Keratinocyte (primary cell): ENCODE data around the gene LIN7A. TPM values are rescaled to one million over a fixed set of nuclear protein-coding genes. Genes with fewer than 3 reads are reported as not detected.

Experiments used
- DNase-seq: peaks from one replicate; pipeline ENCODE4 v3.0.0-alpha.2; 2011; ENCODE audit warnings: low read depth, missing footprints, low spot score
- FAIRE-seq: peaks from 2 replicates; lab custom pipeline; 2011; peaks lifted over from hg19 to GRCh38; lab: Jason Lieb, UNC
- H2AFZ ChIP-seq: 2 replicates; pipeline ENCODE4 v1.6.0; 2012; ENCODE audit warnings: low read length, control low read depth, inconsistent platforms; ENCODE audit not compliant: control insufficient read depth
- H3K27ac ChIP-seq: 2 replicates; pipeline ENCODE4 v1.5.1; 2011; ENCODE audit warnings: low read length; ENCODE audit not compliant: control insufficient read depth, insufficient read depth
- H3K27me3 ChIP-seq: 3 replicates; pipeline ENCODE4 v1.6.0; 2011; ENCODE audit warnings: low read length; ENCODE audit not compliant: control insufficient read depth, insufficient read depth; ENCODE audit errors: extremely low read depth
- H3K36me3 ChIP-seq, 2 experiments: 2 replicates in 1 of 2; 3 replicates in 1 of 2; pipeline ENCODE4 v1.5.1; 2011; ENCODE audit warnings: low read length in 2 of 2, mild to moderate bottlenecking in 1 of 2; ENCODE audit not compliant: control insufficient read depth in 2 of 2, insufficient read depth in 2 of 2; ENCODE audit errors: extremely low read depth in 1 of 2
- H3K4me1 ChIP-seq: 3 replicates; pipeline ENCODE4 v1.5.1; 2011; ENCODE audit warnings: low read length; ENCODE audit not compliant: control insufficient read depth, insufficient read depth; ENCODE audit errors: extremely low read depth
- H3K4me2 ChIP-seq: 3 replicates; pipeline ENCODE4 v1.6.0; 2011; ENCODE audit warnings: low read depth, low read length; ENCODE audit not compliant: control insufficient read depth, insufficient read depth; ENCODE audit errors: extremely low read depth
- H3K4me3 ChIP-seq, 3 experiments: fragments of 200-600 bp in 1 of 3; sonication (generic) in 1 of 3; 2 replicates in 2 of 3; 3 replicates in 1 of 3; pipeline ENCODE4 v1.5.1; 2011 to 2016; ENCODE audit warnings: low read length in 3 of 3, mild to moderate bottlenecking in 3 of 3, control low read depth in 2 of 3, inconsistent platforms in 1 of 3, low read depth in 1 of 3, mixed read lengths in 1 of 3, mixed run types in 1 of 3, moderate library complexity in 1 of 3; ENCODE audit not compliant: control insufficient read depth in 2 of 3, insufficient read depth in 2 of 3; ENCODE audit errors: extremely low read depth in 1 of 3
- H3K79me2 ChIP-seq: 2 replicates; pipeline ENCODE4 v1.6.0; 2012; ENCODE audit warnings: low read length; ENCODE audit not compliant: control insufficient read depth, insufficient read depth
- H3K9ac ChIP-seq: 3 replicates; pipeline ENCODE4 v1.6.0; 2011; ENCODE audit warnings: low read length; ENCODE audit not compliant: control insufficient read depth, insufficient read depth; ENCODE audit errors: extremely low read depth
- H3K9me1 ChIP-seq: 3 replicates; pipeline ENCODE4 v1.6.0; 2011; ENCODE audit warnings: low read length; ENCODE audit not compliant: control insufficient read depth, insufficient read depth; ENCODE audit errors: extremely low read depth
- H3K9me3 ChIP-seq: 2 replicates; pipeline ENCODE4 v1.5.1; 2012; ENCODE audit warnings: low read depth, low read length; ENCODE audit not compliant: control insufficient read depth
- H4K20me1 ChIP-seq: 3 replicates; pipeline ENCODE4 v1.6.0; 2011; ENCODE audit warnings: low read length; ENCODE audit not compliant: control insufficient read depth, insufficient read depth; ENCODE audit errors: extremely low read depth
- EZH2 ChIP-seq: IDR thresholded peaks from one replicate; pipeline ENCODE4 v1.6.1; 2012; ENCODE audit warnings: inconsistent platforms, mild to moderate bottlenecking, low read length, moderate library complexity
- dilution Hi-C: fragments of 300-500 bp; cut with MboI; formaldehyde crosslinking; loops from one replicate; pipeline ENCODE4 v1.7.0; 2020; ENCODE audit warnings: low sequenced_read_pairs; ENCODE audit not compliant: extremely low pct_ligation_motif_present
- polyA plus RNA-seq, 5 experiments: library from polyadenylated mRNA; depleted of rRNA in 3 of 5; stranded (reverse) in 3 of 5; stranded (forward) in 1 of 5; unstranded in 1 of 5; fragments of >200 nt; gene quantifications; 1 replicate in 1 of 5; 2 replicates in 3 of 5; 3 replicates in 1 of 5; pipeline versions ENCODE4 v1.2.1 to v1.2.3, GENCODE V29; 2011 to 2012; ENCODE audit warnings: missing spikeins in 2 of 5, low read depth in 1 of 5, low replicate concordance in 1 of 5
- TF ChIP-seq, protein P1 (sequence below), 3 experiments: IDR thresholded peaks in 1 of 3; conservative IDR thresholded peaks in 1 of 3; optimal IDR thresholded peaks in 1 of 3; 2 replicates in 2 of 3; 3 replicates in 1 of 3; pipeline versions ENCODE3 to v1.5.1; 2011; ENCODE audit warnings: low read length in 3 of 3, mild to moderate bottlenecking in 3 of 3, moderate library complexity in 2 of 3, control low read depth in 1 of 3, inconsistent platforms in 1 of 3; ENCODE audit not compliant: insufficient read depth in 2 of 3; ENCODE audit errors: extremely low read depth in 1 of 3

Gene LIN7A
- polyA plus RNA-seq, 1 donor (not counting 4 experiments of a cell fraction or from before 2014, with no cell fraction given) = not detected

GRCh38 chr12:80864046-80864735 lies 73.5 kb downstream of the LIN7A start:
- no peak overlapping the region for H2AFZ ChIP-seq
- no peaks in the 10 kb centered on the region for H3K4me1 ChIP-seq
- TF ChIP-seq, protein P1, sequence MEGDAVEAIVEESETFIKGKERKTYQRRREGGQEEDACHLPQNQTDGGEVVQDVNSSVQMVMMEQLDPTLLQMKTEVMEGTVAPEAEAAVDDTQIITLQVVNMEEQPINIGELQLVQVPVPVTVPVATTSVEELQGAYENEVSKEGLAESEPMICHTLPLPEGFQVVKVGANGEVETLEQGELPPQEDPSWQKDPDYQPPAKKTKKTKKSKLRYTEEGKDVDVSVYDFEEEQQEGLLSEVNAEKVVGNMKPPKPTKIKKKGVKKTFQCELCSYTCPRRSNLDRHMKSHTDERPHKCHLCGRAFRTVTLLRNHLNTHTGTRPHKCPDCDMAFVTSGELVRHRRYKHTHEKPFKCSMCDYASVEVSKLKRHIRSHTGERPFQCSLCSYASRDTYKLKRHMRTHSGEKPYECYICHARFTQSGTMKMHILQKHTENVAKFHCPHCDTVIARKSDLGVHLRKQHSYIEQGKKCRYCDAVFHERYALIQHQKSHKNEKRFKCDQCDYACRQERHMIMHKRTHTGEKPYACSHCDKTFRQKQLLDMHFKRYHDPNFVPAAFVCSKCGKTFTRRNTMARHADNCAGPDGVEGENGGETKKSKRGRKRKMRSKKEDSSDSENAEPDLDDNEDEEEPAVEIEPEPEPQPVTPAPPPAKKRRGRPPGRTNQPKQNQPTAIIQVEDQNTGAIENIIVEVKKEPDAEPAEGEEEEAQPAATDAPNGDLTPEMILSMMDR (optimal IDR thresholded peaks at IDR 0.05 in 1 of 3, IDR thresholded peaks at IDR 0.05 in 1 of 3, conservative IDR thresholded peaks at IDR 0.05 in 1 of 3; ENCODE audit: extremely low read depth in 1 of 3, insufficient read depth in 2 of 3, low read length in 3 of 3) = no peak
- no peak for TF ChIP-seq EZH2
- no peaks in the 10 kb centered on the region for H4K20me1 ChIP-seq
- H3K4me3 ChIP-seq = no peak overlapping the region
- H3K9me3 ChIP-seq = no peaks in the 10 kb centered on the region
- no peaks in the 10 kb centered on the region for H3K79me2 ChIP-seq
- no peak overlapping the region for H3K9ac ChIP-seq
- no peak overlapping the region for H3K27ac ChIP-seq
- no peaks in the 10 kb centered on the region for H3K9me1 ChIP-seq
- DNase-seq (no peak), FAIRE-seq (no peak)
- H3K36me3 ChIP-seq = no peaks in the 10 kb centered on the region
- dilution Hi-C loops = no loop called here
- H3K4me2 ChIP-seq = no peak overlapping the region
- H3K27me3 ChIP-seq = no peaks in the 10 kb centered on the region

- no peak for FAIRE-seq
- dilution Hi-C loops = no loop called here
- H3K9me3 ChIP-seq = no peaks in the 10 kb centered on the region
- H3K4me1 ChIP-seq = no peaks in the 10 kb centered on the region
- H3K4me2 ChIP-seq = no peak overlapping the region
- H3K9ac ChIP-seq = no peak overlapping the region
- no peaks in the 10 kb centered on the region for H3K9me1 ChIP-seq
- H4K20me1 ChIP-seq = no peaks in the 10 kb centered on the region
- no peak overlapping the region for H3K4me3 ChIP-seq
- no peak overlapping the region for H2AFZ ChIP-seq
- no peaks in the 10 kb centered on the region for H3K27me3 ChIP-seq
- no peaks in the 10 kb centered on the region for H3K36me3 ChIP-seq
- no peak overlapping the region for H3K27ac ChIP-seq
- TF ChIP-seq, protein P1 (optimal IDR thresholded peaks at IDR 0.05 in 1 of 3, IDR thresholded peaks at IDR 0.05 in 1 of 3, conservative IDR thresholded peaks at IDR 0.05 in 1 of 3; ENCODE audit: extremely low read depth in 1 of 3, insufficient read depth in 2 of 3, low read length in 3 of 3) = no peak
- no peak for TF ChIP-seq EZH2
- H3K79me2 ChIP-seq = no peaks in the 10 kb centered on the region
- DNase-seq = no peak
Observed at GRCh38 chr12:80862531-80862930, 75.2 kb downstream of the LIN7A start.
